Inflammatory macrophage treated with lipopolysaccharide for 1 hour (primary cell): ENCODE data around the gene CMC1.
"Not testable (repeated sequence)": the region's sequence is repeated elsewhere in the genome, so short reads cannot be mapped to it uniquely, and the experiment has no call there.

Experiments
- DNase-seq, 2 donors: peaks; one replicate each; pipeline ENCODE4 v3.0.0-alpha.2; 2020 to 2022

CMC1 gene, protein sequence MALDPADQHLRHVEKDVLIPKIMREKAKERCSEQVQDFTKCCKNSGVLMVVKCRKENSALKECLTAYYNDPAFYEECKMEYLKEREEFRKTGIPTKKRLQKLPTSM

GRCh38 chr3:28241221-28242160 is at the start of gene CMC1:
CMC1 (plus strand) TSS chr3:28241619; CDS start chr3:28241794, 175 bp downstream.
- peak; percentile 91 to 95 for DNase-seq

DNA sequence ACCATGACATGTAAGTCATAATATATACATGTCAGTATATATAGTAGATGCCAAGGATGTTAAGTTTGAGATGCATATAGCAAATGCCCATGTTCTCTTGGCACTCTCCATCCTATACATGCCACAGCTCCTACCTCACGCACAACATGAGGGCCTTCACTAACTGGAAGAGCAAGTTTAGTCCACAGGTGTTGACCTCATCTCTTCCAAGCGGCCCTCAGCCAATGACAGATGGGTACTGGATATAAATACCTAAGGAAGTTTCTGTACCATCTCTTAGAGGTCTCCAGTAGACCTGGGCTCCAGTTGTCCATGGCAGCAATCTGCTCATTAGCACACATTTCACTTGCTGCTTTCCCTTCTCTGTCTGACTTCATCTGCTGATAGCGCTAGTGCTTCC is 43.3 kb upstream of the CMC1 start:
- DNase-seq = no peak

GRCh38 chr3:28198974-28199373 is 42.4 kb upstream of the CMC1 start:
- no peak for DNase-seq

DNA sequence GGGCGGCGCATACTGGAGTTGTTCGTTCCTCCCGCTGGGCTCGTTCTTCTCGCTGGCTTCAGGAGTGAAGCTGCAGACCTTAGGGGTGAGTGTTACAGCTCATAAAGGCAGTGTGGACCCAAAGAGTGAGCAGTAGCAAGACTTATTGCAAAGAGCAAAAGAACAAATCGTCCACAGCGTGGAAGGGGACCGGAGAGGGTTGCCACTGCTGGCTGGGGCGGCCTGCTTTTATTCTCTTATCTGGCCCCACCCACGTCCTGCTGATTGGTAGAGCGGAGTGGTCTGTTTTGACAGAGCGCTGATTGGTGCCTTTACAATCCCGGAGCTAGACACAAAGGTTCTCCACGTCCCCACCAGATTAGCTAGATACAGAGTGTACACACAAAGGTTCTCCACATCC is 41.8 kb upstream of the CMC1 start:
- DNase-seq = not testable (repeated sequence)

DNA sequence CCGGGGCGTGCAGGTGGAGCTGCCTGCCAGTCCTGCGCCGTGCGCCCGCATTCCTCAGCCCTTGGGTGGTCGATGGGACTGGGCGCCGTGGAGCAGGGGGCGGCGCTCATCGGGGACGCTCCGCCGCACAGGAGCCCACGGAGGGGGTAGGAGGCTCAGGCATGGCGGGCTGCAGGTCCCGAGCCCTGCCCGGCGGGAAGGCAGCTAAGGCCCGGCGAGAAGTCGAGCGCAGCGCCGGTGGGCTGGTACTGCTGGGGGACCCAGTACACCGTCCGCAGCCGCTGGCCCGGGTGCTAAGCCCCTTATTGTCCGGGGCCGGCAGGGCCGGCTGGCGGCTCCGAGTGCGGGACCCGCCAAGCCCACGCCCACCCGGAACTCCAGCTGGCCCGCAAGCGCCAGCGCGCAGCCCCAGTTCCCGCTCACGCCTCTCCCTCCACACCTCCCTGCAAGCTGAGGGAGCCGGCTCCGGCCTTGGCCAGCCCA is 41.0 kb upstream of the CMC1 start:
- DNase-seq = not testable (repeated sequence)

DNA sequence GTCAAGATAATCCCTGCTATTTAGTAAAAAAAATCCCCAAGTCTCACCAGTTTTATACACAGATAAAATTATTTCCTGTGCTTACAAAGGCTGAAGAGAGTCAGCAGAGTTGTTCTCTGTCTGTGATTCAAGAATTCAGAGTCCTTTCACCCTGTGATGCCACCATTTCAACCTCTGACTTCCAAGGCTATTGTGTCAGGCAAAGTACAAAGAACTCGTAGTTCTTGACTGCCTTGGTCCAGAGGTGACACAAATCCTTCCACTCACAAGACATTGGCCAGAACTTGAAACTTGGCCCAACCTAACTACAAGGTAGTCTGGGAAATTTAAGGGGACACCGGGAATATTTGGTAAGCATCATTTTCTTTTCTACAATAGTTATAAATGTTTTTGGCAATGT is 34.9 kb upstream of the CMC1 start:
- DNase-seq = no peak

DNA sequence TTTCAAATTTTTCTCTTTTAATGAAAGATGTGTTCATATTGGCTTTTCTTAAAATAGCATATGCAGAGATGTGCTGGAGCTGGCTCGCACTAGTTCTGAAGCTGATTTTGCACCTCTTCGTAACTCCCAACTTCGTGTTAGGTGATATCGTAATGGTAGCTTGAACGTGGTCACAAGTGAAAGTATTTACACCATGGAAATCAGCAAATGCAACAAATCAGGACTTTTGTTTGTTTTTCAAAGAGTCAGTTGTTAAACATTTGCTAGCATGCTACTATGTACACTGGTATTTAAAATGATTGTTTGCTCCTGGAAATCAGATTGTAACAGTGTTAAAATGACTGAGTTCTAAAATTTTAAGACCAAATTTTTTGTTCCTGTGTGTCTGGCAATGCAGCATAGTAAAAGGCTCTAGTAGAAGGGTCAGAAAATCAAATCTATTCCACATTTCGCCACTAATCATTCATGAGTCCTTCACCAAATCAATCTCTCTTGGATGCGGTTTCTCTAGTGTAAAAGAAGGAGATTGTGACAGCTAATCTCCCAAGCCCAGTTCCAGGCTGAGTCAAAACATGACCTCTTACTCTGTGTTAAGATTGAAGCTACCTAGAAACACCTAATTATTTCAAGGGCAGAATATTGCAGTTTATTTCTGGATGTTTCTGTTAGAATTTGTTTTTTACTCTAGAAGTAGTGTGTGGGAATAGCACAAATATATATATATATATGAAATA is 34.3 kb upstream of the CMC1 start:
- no peak for DNase-seq

DNA sequence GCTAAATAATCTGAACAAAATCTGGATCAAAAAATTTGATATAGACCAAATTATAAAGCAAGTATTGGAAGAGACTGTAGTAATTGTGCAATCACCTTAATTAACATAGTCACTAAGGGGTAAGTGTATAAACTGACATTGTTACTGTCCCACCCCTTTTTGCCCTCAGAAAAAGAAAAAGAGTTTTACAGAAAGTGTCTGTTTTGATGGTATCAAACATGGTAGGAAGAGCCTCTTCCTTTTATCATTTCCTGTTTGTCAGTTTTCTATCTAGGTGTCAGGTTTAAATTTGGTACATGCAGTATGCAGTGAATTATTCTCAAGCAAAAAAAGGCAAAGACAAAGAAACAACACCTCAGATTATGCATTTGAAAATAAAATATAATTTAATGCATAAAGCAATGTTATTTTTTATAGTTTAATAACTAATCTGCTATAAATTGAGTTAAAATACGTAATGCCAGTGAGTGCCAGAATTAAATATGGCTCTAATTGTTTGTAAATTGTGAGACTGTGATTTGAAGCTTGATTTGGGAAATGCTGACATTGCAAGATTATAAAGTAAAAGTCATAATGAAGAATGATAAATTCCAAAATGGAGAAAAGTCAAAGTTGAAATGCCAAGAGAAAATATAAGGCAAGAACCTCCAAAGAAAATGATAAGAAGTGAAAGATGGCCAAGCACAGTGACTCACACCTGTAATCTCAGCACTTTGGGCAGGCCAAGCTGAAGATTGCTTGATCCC is 30.3 kb upstream of the CMC1 start:
- DNase-seq = no peak

DNA sequence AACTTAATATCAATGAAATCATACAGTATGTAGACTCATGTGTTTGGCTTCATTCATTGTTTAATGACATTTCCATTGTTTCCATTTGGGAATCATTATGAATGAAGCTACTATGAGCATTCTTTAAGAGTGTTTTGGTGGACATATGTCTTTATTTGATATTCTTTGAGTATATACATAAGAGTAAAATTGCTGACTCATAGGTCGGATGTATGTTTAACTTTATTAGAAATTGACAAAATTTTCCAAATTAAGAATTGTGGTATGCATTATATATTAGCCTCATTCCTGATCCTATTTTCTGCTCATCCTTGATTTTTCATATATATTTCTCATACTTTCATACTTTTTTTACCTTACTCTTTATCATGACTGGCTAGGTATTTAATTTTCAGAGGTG is 28.7 kb upstream of the CMC1 start:
- DNase-seq = no peak

- no peak for DNase-seq
These were observed 26.0 kb upstream of the CMC1 start for GRCh38 chr3:28215407-28215806.

DNA sequence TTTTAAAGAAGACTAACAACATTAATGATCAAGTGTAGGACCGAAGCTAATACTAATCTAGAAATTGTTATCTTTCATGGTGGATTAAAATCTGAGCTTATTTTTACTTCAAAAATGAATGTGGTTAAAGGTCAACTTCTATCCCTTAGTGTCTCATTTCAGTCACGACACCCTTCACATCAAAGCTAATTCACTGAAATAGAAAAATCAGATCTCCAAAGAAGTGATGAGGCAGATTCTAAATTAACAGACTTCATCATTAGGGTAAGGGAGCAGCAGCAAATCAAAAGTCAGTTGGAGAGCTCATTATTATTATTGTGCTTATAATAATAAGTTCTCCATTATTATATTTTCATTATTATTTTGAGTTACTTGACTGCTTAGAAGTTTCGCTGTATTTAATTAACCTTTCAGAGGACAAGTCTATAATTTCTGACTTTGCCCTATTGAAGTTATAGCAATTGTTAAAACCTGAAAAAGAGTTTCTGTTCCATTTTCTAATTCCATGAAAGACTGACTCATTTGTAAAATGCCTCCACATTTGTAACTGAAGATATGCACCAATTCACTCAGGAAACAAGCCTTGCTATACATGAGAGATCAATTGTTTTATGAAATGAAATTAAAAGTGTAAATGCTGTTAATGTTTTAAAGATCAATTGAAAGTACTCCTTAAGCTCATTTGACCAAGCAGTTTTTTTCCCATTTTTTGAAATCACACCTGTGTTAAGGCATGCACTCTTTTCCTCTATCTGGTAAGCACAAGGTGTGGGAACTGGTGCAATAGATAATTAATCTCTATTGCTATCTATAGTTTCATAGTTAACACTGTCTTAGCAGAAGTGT is 23.1 kb upstream of the CMC1 start:
- no peak for DNase-seq

DNA sequence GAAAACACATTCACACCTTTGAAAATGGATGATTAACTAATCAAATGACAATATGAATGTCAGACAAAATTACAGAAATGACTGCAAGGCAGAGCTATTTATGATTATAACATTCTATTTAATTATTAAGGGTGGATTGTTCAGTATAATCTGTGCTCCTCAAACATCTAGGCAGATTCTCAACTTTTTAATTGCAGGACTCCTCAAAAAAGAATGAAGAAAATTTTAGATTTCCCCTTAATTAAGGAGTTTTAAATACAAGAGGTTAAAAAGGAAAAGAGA is 22.6 kb upstream of the CMC1 start:
- DNase-seq = no peak

DNA sequence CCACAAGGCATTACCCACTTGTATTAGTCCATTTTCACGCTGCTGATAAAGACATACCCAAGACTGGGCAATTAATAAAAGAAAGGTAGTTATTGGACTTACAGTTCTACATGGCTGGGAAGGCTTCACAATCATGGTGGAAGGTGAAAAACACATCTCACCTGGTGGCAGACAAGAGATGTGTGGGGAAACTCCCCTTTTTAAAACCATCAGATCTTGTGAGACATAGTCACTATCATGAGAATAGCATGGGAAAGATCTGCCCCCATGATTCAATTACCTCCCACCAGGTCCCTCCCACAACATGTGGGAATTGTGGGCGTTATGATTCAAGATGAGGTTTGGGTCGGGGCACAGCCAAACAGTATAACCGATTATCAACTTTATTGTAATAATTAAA is 17.0 kb upstream of the CMC1 start:
- no peak for DNase-seq

GRCh38 chr3:28226020-28226419 is 15.4 kb upstream of the CMC1 start:
- no peak for DNase-seq

- no peak for DNase-seq
These were observed 12.8 kb upstream of the CMC1 start for GRCh38 chr3:28228623-28229022.

DNA sequence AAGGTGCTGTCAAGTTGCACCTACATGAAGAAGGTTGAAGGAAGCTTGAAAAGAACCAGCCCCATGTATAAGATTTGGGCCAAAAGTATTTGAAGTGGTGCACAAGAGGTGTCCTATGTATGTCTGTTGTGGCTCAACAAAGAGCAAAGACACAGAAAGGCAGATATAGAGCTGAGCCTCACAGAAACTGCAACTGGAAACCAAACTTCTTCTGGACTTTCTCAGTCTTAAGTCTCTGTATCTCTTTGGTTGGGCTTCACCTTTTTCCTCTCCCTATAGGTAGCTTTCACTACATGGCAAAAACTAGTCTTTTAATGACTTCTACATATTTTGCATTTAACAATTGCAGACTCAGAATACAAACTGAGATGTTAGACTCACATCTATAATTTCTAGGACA is 8.8 kb upstream of the CMC1 start:
- no peak for DNase-seq

- DNase-seq = no peak
These were observed 7.0 kb upstream of the CMC1 start for GRCh38 chr3:28234454-28234853.

GRCh38 chr3:28239108-28239507 is 2.3 kb upstream of the CMC1 start:
- no peak for DNase-seq

GRCh38 chr3:28240441-28240840 is 978 bp upstream of the CMC1 start:
- no peak for DNase-seq

DNA sequence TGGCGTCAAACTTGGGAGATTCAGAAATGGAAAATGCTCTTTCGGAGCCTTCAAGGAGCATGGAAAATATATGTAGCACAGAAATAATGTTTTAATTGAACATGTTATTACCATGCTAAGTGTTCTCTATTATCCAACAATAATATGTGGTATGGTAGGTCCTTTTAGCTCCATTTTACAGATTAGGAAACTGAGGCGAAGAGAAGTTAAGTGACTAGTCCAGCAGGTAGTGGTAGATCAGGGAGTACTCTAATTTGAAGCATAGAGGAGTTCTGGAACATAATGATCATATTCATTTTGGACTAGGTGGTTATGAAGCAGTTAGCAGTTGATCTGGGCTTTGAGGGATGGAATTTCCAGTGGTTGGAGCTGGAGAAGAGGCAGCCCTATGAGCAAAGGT is 1.1 kb downstream of the CMC1 start:
- DNase-seq = no peak

DNA sequence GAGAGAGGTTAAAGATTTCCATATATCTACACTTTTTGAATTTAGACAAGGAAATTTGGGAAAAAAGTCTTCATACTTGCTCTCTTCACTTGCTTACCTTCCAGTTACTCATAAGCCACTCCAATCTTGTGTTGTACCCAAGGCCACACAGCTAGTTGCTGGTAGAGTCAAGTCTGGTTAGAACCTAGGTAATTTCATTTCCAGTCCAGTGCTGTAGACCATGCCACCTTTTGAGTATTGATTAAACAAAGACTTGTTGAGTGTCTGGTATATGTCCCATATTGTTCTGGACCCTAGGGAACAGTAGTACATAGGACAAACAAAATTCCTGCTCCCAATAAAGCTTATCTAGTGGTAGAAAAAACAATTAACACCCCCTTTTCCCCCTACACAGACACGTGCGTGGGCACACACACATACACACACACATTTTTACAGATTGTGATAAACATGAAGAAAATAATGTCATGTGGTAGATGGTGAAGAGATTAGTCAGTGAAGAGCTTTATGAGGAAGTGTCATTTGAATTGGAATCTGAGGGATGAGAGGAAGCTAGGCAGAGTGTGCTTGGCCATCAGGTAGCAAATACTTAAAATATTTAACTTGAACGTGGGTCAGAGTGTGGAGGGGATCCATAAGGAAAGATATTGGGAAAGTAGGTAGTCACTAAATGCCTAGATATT is 2.1 kb downstream of the CMC1 start:
- DNase-seq = peak; percentile 49 to 53

GRCh38 chr3:28244491-28244890 is 3.1 kb downstream of the CMC1 start:
- peak; percentile 41 to 48 for DNase-seq
